GM12801 (cell line): ENCODE measurements around the gene KLF15.

Source experiments
- CTCF ChIP-seq: IDR thresholded peaks from one replicate; pipeline ENCODE4 v1.5.1; 2011; ENCODE audit warnings: control low read depth; ENCODE audit not compliant: insufficient read length; ENCODE audit errors: extremely low read depth

KLF15 gene

GRCh38 chr3:126347543-126348161 lies 9.6 kb downstream of the KLF15 start:
- TF ChIP-seq CTCF: no peak

- TF ChIP-seq CTCF: no peak
Measured at GRCh38 chr3:126346466-126346865, 10.7 kb downstream of the KLF15 start.

- no peak for TF ChIP-seq CTCF
Measured at GRCh38 chr3:126345641-126346460, 11.4 kb downstream of the KLF15 start.

GRCh38 chr3:126345231-126345630 lies 12.0 kb downstream of the KLF15 start:
- TF ChIP-seq CTCF: no peak

DNA sequence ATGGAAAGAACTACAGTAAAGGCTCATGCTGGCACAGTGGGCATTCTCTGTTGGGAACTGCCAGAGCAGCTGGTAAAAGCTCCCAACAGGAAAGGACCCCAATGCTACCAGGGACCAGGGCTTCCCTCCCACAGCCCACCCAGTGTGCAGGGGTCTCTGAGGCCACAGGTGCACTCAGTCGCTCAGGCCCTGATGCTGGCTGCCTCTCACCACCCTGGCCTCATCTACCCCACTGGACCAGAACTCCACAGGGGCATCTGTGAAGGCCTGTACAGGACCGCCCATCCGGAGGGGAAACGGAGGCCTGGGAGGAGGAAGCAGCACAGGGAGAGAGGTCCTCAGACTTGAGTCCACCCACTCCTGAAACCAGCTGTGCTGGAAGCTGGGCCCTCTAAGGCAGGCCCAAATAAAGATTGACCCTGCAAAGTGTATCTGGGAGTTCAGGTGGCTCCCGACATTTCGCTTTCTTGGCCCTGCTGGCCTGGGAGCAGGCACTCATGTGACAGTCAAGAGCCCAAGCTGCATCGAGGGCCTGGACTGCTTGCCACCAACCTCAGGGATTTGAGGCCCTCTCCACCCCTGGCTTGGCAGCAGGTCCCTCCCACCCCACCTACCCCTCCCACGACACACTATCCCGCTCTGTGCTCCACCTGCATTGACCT lies 12.7 kb downstream of the KLF15 start:
- no peak for TF ChIP-seq CTCF

DNA sequence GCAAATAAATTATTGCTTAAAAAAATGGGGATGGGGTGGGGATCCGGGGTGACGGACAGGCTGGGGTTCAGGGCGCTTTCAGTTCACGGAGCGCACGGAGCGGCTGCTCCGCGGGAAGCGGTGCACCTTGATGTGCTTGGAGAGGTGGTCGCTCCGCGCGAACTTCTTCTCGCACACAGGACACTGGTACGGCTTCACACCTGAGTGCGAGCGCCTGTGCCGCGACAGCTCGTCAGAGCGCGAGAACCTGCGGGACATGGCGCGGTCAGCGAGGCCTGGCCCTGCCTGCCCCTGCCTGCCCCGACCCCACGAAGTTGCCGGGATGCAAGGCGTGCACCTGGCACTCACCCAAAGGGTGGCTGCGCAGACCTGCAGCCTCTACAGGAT lies 13.6 kb downstream of the KLF15 start:
- TF ChIP-seq CTCF: no peak

GRCh38 chr3:126342991-126343648 lies 14.1 kb downstream of the KLF15 start:
- no peak for TF ChIP-seq CTCF
